Measurements from ENCODE around the gene AKR1C8. TPM values are rescaled to one million over a fixed set of nuclear protein-coding genes. Genes with fewer than 3 reads are reported as not detected.

Gene AKR1C8
- total RNA-seq, 1 donor from 2014 or later = not detected

DNA sequence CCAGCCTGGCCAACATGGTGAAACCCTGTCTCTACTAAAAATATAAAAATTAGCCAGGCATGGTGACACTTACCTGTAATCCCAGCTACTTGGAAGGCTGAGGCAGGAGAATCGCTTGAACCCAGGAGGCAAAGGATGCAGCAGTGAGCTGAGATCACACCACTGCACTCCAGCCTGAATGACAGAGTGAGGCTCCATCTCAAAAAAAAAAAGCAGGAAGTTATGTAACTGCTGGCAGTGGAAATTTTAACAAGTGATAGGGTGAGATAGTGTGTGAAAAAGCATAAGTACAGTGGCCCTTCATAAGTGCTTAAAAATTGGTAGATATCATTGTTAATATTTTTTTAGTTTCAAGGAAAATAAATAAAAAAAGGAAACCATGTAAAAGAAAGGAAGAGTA, 78.4 kb downstream of the AKR1C8 start:
- H3K27me3 ChIP-seq (ENCODE audit: insufficient read depth, low read length) = no peaks in the 10 kb centered on the region
- no peak overlapping the region for H3K27ac ChIP-seq (ENCODE audit: low read depth, low read length)
- no peaks in the 10 kb centered on the region for H3K36me3 ChIP-seq (ENCODE audit: insufficient read depth, low read length)
- Mint-ChIP-seq H3K4me1 (ENCODE audit: low read depth, unreplicated experiment) (no peaks in the 10 kb centered on the region), H3K27me3 (ENCODE audit: low read depth, unreplicated experiment) (no peaks in the 10 kb centered on the region), H3K36me3 (ENCODE audit: low read depth, unreplicated experiment) (no peaks in the 10 kb centered on the region), H3K9me3 (ENCODE audit: unreplicated experiment) (peaks cover 3% of the 10 kb centered on the region), H3K4me3 (ENCODE audit: unreplicated experiment) (no peak overlapping the region), H3K27ac (ENCODE audit: unreplicated experiment) (no peak overlapping the region)
- H4K20me1 ChIP-seq (ENCODE audit: insufficient read depth, low read length) = no peaks in the 10 kb centered on the region
- no peaks in the 10 kb centered on the region for H3K9me3 ChIP-seq (ENCODE audit: insufficient read depth, low read depth, low read length)
- no peak overlapping the region for H3K4me3 ChIP-seq (ENCODE audit: insufficient read depth, low read depth, low read length)
- no peak for TF ChIP-seq EZH2 (IDR thresholded peaks at IDR 0.05; ENCODE audit: insufficient read depth, low read length)
- TF ChIP-seq, protein P1, sequence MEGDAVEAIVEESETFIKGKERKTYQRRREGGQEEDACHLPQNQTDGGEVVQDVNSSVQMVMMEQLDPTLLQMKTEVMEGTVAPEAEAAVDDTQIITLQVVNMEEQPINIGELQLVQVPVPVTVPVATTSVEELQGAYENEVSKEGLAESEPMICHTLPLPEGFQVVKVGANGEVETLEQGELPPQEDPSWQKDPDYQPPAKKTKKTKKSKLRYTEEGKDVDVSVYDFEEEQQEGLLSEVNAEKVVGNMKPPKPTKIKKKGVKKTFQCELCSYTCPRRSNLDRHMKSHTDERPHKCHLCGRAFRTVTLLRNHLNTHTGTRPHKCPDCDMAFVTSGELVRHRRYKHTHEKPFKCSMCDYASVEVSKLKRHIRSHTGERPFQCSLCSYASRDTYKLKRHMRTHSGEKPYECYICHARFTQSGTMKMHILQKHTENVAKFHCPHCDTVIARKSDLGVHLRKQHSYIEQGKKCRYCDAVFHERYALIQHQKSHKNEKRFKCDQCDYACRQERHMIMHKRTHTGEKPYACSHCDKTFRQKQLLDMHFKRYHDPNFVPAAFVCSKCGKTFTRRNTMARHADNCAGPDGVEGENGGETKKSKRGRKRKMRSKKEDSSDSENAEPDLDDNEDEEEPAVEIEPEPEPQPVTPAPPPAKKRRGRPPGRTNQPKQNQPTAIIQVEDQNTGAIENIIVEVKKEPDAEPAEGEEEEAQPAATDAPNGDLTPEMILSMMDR (IDR thresholded peaks at IDR 0.05; ENCODE audit: insufficient read depth, low read depth, low read length) = no peak
- no peaks in the 10 kb centered on the region for H3K79me2 ChIP-seq (ENCODE audit: insufficient read depth, low read length)
- no peak overlapping the region for H3K9ac ChIP-seq (ENCODE audit: low read length)
- H3K4me2 ChIP-seq (ENCODE audit: low read length) = no peak overlapping the region
- FAIRE-seq (no peak), DNase-seq (ENCODE audit: low read depth) (no peak)
- no peaks in the 10 kb centered on the region for H3K4me1 ChIP-seq (ENCODE audit: insufficient read depth, low read length)
- H2AFZ ChIP-seq (ENCODE audit: low read depth, low read length) = no peak overlapping the region

DNA sequence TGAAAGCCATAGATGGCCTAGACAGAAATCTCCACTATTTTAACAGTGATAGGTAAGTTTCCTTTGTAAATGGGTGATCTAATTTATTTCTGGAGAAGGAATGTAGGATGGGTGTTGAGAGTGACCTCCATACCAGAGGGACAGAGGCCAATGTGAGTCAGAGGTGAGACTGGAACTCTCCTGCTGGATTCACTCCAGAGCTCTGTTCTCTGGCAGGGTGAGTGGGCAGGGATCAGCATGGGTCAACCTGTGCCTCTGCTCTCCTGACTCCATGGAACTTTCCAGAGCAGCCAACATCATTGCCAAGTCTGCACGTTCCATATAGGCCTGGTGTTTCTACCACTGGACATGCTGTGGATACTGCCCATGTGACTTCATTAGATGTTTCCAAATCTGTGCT, 79.3 kb downstream of the AKR1C8 start:
- H3K4me1 Mint-ChIP-seq (ENCODE audit: low read depth, unreplicated experiment) = no peaks in the 10 kb centered on the region
- H3K27ac Mint-ChIP-seq (ENCODE audit: unreplicated experiment) = no peak overlapping the region
- H3K9me3 Mint-ChIP-seq (ENCODE audit: unreplicated experiment) = peaks cover 1% of the 10 kb centered on the region
- Histone ChIP-seq H4K20me1 (ENCODE audit: insufficient read depth, low read length) (no peaks in the 10 kb centered on the region), H2AFZ (ENCODE audit: low read depth, low read length) (no peak overlapping the region), H3K4me3 (ENCODE audit: insufficient read depth, low read depth, low read length) (no peak overlapping the region), H3K4me1 (ENCODE audit: insufficient read depth, low read length) (no peaks in the 10 kb centered on the region), H3K79me2 (ENCODE audit: insufficient read depth, low read length) (no peaks in the 10 kb centered on the region), H3K9ac (ENCODE audit: low read length) (no peak overlapping the region), H3K9me3 (ENCODE audit: insufficient read depth, low read depth, low read length) (no peaks in the 10 kb centered on the region), H3K4me2 (ENCODE audit: low read length) (no peak overlapping the region), H3K36me3 (ENCODE audit: insufficient read depth, low read length) (no peaks in the 10 kb centered on the region), H3K27me3 (ENCODE audit: insufficient read depth, low read length) (no peaks in the 10 kb centered on the region), H3K27ac (ENCODE audit: low read depth, low read length) (no peak overlapping the region)
- FAIRE-seq (no peak), DNase-seq (ENCODE audit: low read depth) (no peak)
- no peak overlapping the region for H3K4me3 Mint-ChIP-seq (ENCODE audit: unreplicated experiment)
- H3K36me3 Mint-ChIP-seq (ENCODE audit: low read depth, unreplicated experiment) = no peaks in the 10 kb centered on the region
- TF ChIP-seq EZH2 (IDR thresholded peaks at IDR 0.05; ENCODE audit: insufficient read depth, low read length) = no peak
- TF ChIP-seq, protein P1 (IDR thresholded peaks at IDR 0.05; ENCODE audit: insufficient read depth, low read depth, low read length) = no peak
- H3K27me3 Mint-ChIP-seq (ENCODE audit: low read depth, unreplicated experiment) = no peaks in the 10 kb centered on the region

Other genes with a start within 250 kb of the AKR1C8 start
- gene AKR1C1, start 221.7 kb downstream of the AKR1C8 start, total RNA-seq = 0.60 and 1.3 TPM in 2 replicates
- gene AKR1C2, start 181.3 kb downstream of the AKR1C8 start, total RNA-seq = 0.41 TPM in 1 of 2 replicates, not detected in the other
- gene AKR1C3, start 90.7 kb downstream of the AKR1C8 start, total RNA-seq = 0.43 and 1.0 TPM in 2 replicates
- gene AKR1C4, start 11.7 kb upstream of the AKR1C8 start, total RNA-seq = not detected in 2 replicates
- gene UCN3, start 179.8 kb upstream of the AKR1C8 start, total RNA-seq = not detected in 2 replicates
- not detected in 2 replicates for gene TUBAL3, start 219.7 kb upstream of the AKR1C8 start, total RNA-seq
- 31.5 and 43.5 TPM in 2 replicates for gene NET1, start 227.4 kb upstream of the AKR1C8 start, total RNA-seq